Measurements from ENCODE around the gene PPP1R13B.

PPP1R13B gene

GRCh38 chr14:103728141-103728540 is 119.2 kb downstream of the PPP1R13B start:
- no peak for TF ChIP-seq CTCF (IDR thresholded peaks at IDR 0.05; ENCODE audit: low read depth, low read length, missing control alignments)
- DNase-seq (ENCODE audit: extremely low read depth, low read depth), result no peak

GRCh38 chr14:103727313-103727980 is 119.9 kb downstream of the PPP1R13B start:
- no peak for TF ChIP-seq CTCF (IDR thresholded peaks at IDR 0.05; ENCODE audit: low read depth, low read length, missing control alignments)
- H3K4me3 ChIP-seq (replicated peaks; ENCODE audit: low read depth, low read length), result no peak overlapping the region
- no peak for DNase-seq (ENCODE audit: extremely low read depth, low read depth)

More at GRCh38 chr14:103728141-103728540, 119.2 kb downstream of the PPP1R13B start:
- no peak overlapping the region for H3K4me3 ChIP-seq (replicated peaks; ENCODE audit: low read depth, low read length)

DNA sequence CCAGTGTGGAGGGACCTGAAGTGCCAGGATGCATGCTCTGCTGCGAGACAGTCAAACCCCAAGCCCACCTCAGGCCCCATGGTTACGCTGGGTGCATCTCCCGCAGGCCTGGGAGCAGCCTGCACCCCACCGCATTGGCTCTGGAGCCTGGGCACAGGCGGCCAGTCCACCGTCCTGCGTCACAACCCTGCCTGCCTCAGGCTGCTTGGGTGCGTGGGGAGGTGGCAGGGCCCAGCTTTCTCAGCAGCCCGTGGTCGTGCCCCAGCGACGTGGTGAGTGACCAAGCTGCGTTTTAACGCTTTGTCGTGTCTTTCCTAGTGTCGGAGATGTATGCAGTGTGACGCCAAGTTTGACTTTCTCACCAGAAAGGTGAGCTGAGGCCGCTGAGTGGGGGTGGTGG is 120.9 kb downstream of the PPP1R13B start:
- no peak overlapping the region for H3K4me3 ChIP-seq (replicated peaks; ENCODE audit: low read depth, low read length)
- TF ChIP-seq CTCF (IDR thresholded peaks at IDR 0.05; ENCODE audit: low read depth, low read length, missing control alignments), result no peak
- no peak for DNase-seq (ENCODE audit: extremely low read depth, low read depth)

GRCh38 chr14:103725739-103726395 is 121.5 kb downstream of the PPP1R13B start:
- DNase-seq (ENCODE audit: extremely low read depth, low read depth), result no peak
- no peak for TF ChIP-seq CTCF (IDR thresholded peaks at IDR 0.05; ENCODE audit: low read depth, low read length, missing control alignments)
- H3K4me3 ChIP-seq (replicated peaks; ENCODE audit: low read depth, low read length), result no peak overlapping the region

- H3K4me3 ChIP-seq (replicated peaks; ENCODE audit: low read depth, low read length), result no peak overlapping the region
- no peak for DNase-seq (ENCODE audit: extremely low read depth, low read depth)
- no peak for TF ChIP-seq CTCF (IDR thresholded peaks at IDR 0.05; ENCODE audit: low read depth, low read length, missing control alignments)
Observed at GRCh38 chr14:103725001-103725682, 122.2 kb downstream of the PPP1R13B start.

GRCh38 chr14:103724116-103724515 is 123.3 kb downstream of the PPP1R13B start:
- DNase-seq (ENCODE audit: extremely low read depth, low read depth), result no peak
- no peak overlapping the region for H3K4me3 ChIP-seq (replicated peaks; ENCODE audit: low read depth, low read length)
- TF ChIP-seq CTCF (IDR thresholded peaks at IDR 0.05; ENCODE audit: low read depth, low read length, missing control alignments), result no peak

Data from HFF-Myc (cell line).